HG03432 (cell line): ENCODE data around the gene LNX1.

ENCODE experiments used
- ATAC-seq: cut with Tn5 transposase; IDR thresholded peaks from one replicate; pipeline ENCODE4 v1.9.1; 2021; ENCODE audit warnings: mild to moderate bottlenecking, moderate library complexity; ENCODE audit not compliant: unreplicated experiment

Gene LNX1

DNA sequence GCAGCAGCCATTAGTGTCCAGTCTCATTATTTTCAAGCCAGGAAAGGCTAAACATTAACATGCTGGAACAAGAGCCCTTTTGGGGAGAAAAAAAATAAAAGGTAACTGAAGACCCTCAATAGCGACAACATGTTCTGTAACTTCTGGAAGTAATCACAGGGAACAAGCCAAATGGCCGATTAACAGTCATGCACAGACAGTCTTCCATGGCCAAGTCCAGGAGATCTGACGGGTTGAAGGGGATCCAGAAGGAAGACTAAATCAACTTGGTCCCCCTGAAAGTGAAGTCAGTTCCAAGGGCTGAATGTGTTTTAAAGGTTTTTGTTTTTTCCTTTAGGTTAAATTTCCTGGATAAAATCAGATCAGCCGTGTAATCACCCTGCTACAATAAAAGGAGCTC lies 52.5 kb downstream of the LNX1 start:
- no peak for ATAC-seq

DNA sequence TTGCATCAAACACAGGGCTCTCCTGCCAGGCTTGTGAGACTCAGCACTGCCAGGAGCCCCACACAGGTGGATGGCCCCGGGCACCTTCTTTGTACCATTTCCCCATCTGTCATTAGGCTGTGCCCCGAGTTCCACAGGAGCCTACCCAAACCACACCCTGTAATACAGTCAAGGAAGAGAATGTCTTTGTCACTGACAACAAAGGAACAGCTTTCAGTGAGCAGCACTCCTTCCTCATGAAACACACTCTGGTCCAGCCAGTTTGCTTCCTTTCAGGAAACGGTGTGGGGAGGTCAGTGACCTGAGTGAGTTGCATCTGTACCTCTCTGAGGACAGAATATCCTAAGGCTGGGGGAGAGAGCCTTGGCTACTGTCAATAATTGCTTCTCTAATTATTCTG lies 53.7 kb downstream of the LNX1 start:
- ATAC-seq = no peak

DNA sequence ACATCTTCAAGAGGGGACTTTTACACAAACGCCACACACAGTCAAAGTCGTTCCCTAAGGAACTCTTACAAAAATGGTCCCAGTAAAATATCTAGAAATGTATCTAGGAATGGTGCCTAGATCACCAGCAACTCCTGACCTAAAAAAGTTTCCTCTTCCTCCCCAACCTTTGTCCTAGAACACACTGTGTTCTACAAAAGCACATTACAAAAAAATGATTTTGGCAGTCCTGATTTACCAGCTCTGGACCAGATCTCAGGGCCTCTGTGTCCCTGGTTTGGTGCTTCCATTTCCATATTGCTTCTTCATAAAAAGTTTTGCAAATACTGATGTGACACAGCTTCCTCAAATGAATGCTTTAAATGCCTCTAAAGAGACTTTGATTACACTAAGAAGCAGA lies 55.0 kb downstream of the LNX1 start:
- no peak for ATAC-seq

DNA sequence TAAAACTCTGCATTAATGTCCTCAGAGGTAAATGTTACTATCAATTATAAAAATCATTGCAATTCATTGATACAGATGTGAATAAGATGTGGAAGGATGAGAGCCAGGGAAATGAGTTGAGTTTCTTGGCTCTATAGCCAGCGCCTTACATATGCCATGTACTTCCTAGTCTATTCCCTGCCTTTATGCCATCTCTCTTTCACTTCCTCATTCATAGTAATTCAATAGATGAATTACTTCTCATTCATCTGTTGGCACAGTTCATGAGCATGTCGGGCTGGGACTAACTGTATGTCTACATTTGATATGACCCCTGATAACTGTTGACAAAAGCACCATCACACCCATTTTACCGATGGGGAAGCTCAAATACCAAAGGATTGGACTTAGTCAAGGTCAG lies 55.7 kb downstream of the LNX1 start:
- no peak for ATAC-seq

DNA sequence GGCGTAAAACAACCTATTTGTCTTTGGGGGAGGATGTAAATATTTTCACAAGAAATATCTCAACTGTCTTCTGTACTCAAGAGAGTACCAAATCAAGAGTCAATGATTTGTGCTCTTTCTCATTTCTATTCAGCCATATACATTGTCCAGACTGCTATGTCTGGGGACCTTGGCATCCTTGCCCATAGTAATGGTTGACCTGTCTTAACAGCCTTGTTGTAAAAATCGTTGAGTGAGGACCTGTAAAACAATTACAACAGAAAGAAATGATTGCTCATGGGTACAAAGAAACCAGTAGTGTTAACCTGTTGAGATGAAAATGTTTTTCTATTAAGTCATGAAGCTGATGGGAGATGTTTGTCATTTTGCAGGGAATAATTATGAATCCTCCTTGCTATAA lies 56.6 kb downstream of the LNX1 start:
- no peak for ATAC-seq

DNA sequence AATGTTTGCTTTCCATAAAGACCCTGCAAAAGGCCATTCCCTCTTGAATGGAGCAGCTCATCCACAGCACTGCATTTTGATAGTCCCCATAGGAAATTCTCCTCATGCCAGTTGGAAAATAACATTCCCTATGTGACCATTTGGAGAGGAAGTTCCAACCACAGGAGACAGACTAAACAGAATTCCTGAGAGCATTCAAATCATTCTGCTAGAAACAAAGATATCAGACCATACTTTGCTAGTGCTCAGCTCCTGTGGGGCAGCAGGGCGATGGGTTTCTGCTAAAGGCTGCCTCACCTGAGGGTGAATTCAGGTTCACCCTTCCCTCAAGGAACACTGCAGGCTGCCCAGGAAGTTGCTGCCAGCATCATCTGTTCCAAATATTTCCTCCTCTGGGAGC lies 58.8 kb downstream of the LNX1 start:
- ATAC-seq = no peak

DNA sequence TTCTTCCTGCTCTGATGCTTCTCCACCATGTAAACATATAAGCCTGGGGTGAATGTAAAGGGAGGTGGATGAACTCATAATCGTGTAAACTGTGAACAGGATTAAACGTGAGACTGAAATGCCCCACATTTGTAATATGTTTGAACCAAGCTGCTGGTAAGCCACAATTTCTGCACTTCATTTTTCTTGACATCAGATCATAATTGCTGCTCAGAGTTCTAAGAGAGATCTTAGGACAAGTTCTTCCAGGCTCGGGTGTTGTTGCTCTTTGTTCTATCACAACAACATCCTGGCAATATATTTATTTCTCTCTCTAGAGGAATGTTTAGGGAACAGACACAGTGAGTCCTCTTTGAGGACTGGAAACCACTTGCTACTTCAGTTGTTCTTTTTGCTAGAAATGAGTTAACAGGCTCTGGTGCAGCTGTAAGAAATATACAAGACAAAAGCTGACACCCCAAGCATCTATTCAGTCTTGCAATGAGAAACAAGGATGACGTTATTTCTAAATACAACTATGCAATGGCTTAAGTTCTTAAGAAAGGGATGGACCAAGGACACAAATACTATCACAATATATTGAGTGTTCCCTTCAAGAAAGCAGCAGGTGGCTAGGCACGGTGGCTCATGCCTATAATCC lies 59.6 kb downstream of the LNX1 start:
- no peak for ATAC-seq

DNA sequence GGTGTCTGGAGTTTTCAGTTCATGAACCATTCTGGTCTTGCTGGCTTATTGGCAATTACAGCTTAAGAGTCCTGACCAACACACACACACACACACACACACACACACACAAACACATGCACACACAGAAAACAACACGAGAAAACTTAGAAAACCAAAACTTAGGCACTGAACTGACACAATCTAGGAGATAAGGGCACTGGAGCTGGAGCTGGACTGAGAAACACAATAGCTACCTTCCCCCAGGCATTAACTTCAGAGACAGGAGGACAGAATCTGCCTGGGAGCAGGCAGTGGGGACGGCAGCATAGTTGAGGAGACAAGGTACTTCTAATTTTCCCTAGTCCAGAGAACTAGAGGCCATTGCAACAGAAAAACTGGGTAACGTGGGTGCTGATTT lies 62.3 kb downstream of the LNX1 start:
- ATAC-seq = no peak

DNA sequence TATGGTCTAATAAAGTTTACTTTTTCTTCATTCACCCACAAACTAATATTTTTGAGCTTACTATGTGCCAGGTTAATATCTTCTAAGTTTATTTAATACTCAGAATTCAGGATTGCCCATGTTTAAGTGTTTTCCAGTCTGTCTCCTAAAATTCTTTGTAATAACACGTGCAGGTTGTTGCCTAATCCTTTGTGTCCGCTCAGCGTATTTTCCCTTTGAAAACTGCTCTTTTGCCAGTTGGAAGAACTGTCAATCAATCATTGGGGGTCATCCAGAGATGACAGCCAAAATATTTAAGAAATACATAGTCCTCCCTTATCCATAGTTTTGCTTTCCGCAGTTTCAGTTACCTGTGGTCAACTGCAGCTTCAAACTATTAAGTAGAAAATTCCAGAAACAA lies 63.4 kb downstream of the LNX1 start:
- ATAC-seq = no peak

DNA sequence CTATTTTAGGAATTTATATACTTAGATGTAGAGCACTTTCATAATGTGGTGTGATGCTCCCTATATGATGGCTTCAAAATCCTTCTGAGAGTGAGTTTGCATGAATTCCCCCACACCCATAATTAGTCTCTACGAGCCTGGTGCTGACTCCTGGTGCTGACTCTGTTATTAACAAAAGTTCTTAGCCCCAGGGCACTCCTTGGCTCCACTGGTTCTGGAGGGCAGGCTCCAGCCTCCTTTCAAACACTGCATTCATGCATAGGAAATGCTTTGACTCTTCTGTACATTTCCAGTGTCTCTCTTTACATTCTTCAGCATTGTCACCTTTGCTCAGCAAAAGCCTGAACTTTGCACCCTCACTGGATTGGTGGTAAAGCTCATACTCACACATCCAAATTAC lies 64.0 kb downstream of the LNX1 start:
- no peak for ATAC-seq

DNA sequence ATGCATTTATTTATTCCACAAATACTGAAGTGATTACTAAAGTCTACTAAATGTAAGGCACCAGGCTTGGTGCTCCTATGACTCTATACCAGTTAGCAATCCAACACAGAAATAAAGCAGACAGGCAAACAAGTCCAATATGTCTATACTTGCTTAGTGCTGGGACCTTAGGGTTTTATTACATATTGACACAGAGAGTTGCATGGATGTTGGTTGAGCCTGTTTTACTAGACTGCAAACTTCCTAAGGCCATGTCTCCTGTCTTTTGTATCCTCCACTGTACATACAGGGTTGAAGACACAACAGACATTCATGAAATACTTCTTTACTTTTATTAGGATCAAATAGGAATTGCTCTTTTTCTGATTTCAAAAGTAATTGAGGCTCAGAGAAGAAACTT lies 69.0 kb downstream of the LNX1 start:
- ATAC-seq = no peak

DNA sequence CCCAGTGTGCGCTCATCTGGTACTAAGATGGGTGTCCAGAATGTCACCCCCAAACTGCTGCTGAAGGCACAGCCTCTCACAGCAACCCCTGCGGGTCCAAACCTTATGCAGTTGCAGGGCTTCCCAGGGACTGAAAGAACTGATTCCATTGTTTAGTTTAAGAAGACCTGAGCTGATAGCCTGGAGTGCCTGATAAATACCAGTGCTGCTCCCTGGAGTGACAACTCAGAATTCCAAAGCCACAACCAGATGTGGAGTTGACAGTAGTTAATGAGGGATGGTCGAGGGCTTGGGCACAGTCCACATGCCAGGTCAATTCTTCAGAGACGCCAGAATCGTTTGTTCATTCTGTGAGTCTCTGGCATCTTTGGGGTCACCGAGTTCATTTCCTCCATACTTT lies 71.2 kb downstream of the LNX1 start:
- no peak for ATAC-seq

DNA sequence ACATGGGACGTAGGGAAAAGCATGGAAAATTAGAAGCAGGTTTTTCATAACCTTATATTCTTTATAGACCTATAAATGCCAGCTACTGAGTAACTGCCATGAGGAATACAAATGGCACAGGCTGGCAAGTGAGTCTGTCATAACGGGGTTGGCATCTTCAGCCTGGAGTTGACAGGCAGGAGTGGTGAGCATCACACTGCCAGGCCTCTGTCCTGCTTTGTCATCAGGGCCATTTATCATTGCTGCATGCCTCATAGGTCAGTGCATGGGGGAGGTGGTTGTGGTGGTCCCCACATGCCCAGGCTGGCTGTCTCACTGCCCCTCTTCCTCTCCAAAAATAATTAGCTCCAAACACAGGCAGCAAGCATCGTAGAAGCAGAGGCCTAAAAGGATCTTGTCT lies 72.5 kb downstream of the LNX1 start:
- ATAC-seq = no peak

DNA sequence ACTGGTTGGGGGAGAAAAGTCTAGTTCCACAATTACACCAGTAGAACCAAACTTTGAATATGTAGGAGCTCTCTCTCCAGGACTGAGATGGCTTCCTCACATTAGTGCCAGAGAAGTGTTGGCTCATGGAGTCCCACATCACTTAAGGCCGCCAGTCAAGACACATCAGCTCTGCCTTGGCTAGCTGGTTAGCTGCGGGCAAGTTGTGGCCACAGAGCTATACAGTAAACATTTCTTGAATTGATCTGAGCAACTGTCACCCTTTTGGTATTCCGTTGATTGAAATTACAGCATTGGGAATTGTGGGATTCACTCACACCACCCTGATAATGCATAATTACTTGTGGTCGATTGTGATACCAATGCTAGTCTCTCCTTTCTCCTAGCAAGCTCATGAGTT lies 76.2 kb downstream of the LNX1 start:
- ATAC-seq = no peak

DNA sequence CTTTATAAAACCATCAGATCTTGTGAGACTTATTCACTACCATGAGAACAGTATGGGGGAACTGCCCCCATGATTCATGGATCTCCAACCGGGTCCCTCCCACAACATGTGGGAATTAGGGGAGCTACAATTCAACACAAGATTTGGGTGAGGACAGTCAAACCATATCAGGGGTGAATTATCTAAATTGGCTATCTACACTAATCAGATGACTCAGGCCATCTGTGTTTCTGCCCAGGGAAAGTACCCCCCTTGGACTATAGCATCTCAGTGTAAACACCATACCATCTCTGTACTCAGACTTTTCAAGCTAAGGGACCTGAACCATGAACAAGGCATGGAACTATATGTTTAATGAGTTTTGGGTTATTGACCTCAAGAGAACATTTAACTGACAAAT lies 76.8 kb downstream of the LNX1 start:
- no peak for ATAC-seq

DNA sequence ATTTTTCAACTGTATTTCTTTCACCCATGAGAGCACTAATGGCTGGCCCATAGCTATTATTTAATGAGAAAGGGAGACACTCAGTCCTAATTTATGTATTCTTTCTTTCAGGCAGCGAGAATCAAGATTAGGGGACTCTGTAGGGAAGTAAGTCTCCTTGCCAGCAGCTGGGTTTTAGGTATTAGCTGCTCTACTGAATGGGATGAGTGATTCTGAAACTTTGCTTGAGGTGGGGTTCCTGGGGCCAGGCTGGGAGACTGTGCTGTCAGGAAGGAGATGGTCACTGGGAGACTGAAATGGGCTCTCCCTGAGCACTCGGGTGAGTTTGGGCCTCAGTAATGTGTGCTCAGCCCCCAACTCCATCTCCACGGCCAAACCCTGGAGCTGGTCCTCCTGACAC lies 78.7 kb downstream of the LNX1 start:
- ATAC-seq = peak; percentile 66

DNA sequence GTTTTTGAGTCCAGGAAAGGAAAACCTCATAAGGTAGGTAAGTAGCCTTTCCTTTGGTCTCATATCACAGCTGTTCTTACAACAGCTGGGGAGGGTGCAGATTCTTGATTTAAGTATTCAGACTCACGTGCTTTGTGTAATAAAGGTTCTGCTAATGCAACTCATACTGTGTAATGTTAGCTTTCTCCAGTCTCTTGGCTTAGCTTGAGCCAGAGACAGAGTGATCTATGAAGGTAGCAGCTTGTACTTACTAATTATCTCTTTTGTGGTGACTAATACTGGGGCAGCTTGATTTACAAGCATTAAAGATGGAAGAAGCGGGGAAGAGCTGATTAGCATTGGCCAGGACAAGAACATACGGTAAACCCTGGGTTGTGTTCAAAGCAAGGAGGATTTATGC lies 80.3 kb downstream of the LNX1 start:
- no peak for ATAC-seq

DNA sequence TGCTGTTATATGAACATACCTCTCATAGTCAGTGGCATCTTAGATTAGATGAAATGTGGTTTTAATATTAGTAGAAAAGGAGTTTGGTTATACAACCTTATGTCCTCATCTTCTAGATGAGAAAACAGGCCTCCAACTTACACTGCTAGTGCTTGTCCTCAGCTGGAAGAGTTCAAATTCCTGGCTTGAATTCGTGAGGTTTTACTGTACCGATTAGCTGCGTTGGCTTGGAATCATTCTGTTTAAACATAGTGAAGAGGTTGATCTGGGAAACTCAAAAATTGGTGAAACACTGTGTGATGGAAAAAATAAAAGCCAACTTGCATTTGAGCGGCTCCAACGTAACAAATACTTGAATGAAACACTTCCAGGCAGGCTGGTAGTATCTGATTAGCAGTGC lies 81.0 kb downstream of the LNX1 start:
- ATAC-seq = no peak

DNA sequence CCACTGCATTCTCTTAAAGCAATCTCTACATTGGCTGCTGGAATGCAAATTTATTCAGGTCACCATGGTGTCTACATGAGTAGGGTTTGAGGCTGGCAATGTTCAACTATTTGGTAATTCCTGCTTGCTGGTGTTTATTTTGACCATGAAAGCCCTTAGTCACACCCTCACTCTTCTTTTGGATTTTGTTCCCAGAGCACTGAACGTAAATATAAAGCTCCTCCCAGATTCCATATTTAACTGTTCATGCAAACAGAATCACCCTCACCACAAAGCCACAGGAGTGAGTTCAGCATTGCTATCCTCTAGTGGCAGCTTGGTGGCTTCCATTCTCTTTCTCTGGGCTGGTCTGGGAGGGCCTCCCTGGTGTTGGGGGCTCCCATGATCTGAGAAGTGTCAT lies 82.8 kb downstream of the LNX1 start:
- ATAC-seq = no peak

DNA sequence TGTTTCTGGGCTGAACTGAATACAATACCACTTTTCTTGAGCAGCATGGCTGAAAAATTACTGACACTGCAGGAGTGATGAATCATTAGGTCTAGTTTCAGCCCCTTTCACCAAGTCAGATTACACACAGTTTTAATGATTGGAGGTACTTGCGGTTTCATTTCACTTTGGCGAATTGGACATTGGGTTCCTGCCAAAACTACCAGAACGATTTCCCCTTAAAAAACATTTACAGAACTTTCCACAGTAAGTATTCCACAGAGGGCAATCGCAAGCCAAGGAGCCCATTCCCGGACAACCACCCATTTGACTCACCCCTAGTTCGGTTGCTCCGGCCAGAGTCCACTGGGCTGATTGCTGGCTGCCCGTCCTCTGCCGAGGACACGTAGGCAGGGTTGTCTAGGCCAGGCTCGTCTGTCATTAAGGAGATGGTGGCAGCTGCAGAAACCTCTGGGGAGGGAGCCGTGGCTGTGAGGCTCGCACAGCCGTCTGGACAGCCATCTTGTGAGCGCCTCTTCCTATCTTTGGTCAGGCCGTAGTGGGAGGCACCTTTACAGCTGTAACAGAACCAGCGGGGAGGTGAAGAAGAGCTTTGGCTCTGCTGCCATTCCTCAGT lies 83.5 kb downstream of the LNX1 start:
- ATAC-seq = no peak

DNA sequence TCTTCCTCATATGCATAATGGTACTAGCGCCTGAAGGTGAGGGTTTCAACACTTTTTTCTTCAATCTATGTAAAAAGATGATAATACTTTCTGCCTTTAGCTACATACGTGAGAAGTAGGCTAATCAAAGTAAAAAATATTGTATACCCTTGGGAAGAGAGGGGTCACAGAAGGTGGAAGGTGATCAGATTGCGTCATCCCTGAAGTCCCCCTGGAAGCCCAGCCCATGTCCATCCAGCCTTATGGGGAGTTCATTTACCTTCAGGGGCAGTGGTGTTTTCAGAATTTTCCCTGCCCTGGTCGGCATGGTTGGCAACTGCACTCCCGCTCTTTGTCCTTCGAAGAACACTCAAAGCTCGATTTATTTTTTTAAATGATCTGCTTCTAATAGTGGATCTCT lies 84.2 kb downstream of the LNX1 start:
- ATAC-seq = no peak

DNA sequence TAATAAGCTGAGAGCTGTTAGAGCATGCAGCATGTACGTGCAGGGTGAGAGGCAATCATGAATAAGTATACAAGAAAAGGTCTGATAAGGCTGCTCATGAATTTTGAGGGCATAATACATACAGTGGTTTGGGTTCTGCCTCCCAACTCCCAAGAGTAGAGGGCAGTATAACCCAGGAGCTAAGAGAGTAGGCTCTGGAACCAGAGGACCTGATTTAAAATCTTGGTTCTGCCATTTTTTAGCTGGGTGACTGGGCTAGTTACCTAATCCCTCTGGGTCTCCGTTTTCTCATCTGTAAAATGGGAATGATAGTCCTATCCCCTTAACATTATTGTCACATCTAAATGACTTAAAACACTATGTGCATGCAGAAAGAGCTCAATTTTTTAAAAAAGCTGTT lies 85.3 kb downstream of the LNX1 start:
- no peak for ATAC-seq

DNA sequence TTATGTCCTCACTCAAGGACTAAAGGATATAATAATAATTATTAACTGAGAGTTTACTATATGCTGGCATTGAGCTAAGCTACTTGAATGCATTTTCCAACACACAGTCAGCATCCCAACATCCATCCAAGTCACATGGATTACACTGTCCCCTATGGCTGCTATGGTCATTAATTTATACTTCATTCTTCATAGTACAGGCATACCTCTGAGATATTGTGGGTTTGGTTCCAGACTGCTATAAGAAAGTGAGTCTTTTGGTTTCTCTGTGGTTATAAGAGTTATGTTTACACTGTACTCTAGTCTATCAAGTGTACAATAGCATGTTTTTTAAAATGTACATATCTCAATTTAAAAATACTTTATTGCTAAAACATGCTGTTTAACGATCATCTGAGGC lies 89.2 kb downstream of the LNX1 start:
- no peak for ATAC-seq
